Mesothelial cell of epicardium (in vitro differentiated cells): Measurements from ENCODE around the gene RUNX1. TPM values are rescaled to one million over a fixed set of nuclear protein-coding genes. Genes with fewer than 3 reads are reported as not detected.

Experiments used
- DNase-seq, 2 experiments: peaks; one replicate each; pipeline ENCODE4 v3.0.0; 2021; ENCODE audit warnings: low spot score in 2 of 2; ENCODE audit not compliant: unreplicated experiment in 2 of 2
- H3K27ac Mint-ChIP-seq: 2 replicates; pipeline ENCODE4 v1.8.0; 2021; ENCODE audit warnings: mixed read lengths
- H3K27me3 Mint-ChIP-seq: 2 replicates; pipeline ENCODE4 v1.8.0; 2021; ENCODE audit warnings: low read depth, mixed read lengths
- H3K36me3 Mint-ChIP-seq: 2 replicates; pipeline ENCODE4 v1.8.0; 2021; ENCODE audit warnings: mixed read lengths
- H3K4me1 Mint-ChIP-seq: 2 replicates; pipeline ENCODE4 v1.8.0; 2021; ENCODE audit warnings: mixed read lengths
- H3K4me3 Mint-ChIP-seq: 2 replicates; pipeline ENCODE4 v1.8.0; 2021; ENCODE audit warnings: mild to moderate bottlenecking, moderate library complexity, mixed read lengths
- H3K9me3 Mint-ChIP-seq: 2 replicates; pipeline ENCODE4 v1.8.0; 2021; ENCODE audit warnings: mixed read lengths
- CTCF ChIP-seq: fragments of 200-600 bp; sonication (generic); IDR thresholded peaks from one replicate; pipeline ENCODE4 v1.5.0; 2021; ENCODE audit warnings: antibody characterized with exemption; ENCODE audit not compliant: unreplicated experiment
- total RNA-seq: library from RNA; stranded (reverse); gene quantifications from 3 replicates; pipeline ENCODE4 v1.2.1, GENCODE V29; 2021

The RUNX1 gene
- total RNA-seq, 1 donor from 2014 or later, result 41.2 TPM

GRCh38 chr21:34795548-34796180 is 253.4 kb downstream of the RUNX1 start:
- Mint-ChIP-seq H3K27ac (peak overlapping the region; percentile 93), H3K36me3 (peaks cover 15% of the 10 kb centered on the region), H3K27me3 (no peaks in the 10 kb centered on the region), H3K9me3 (no peaks in the 10 kb centered on the region), H3K4me1 (peaks cover 62% of the 10 kb centered on the region), H3K4me3 (peak overlapping the region; percentile 2)
- DNase-seq, result no peak
- TF ChIP-seq CTCF, result no peak

- Mint-ChIP-seq H3K36me3 (peaks cover 15% of the 10 kb centered on the region), H3K27ac (peak overlapping the region; percentile 93), H3K27me3 (no peaks in the 10 kb centered on the region), H3K4me3 (peak overlapping the region; percentile 2), H3K4me1 (peaks cover 58% of the 10 kb centered on the region), H3K9me3 (no peaks in the 10 kb centered on the region)
- TF ChIP-seq CTCF, result no peak
- DNase-seq, result no peak
Measured at GRCh38 chr21:34795175-34795547, 253.9 kb downstream of the RUNX1 start.

- Mint-ChIP-seq H3K4me3 (no peak overlapping the region), H3K27ac (peak overlapping the region; percentile 93), H3K27me3 (no peaks in the 10 kb centered on the region), H3K4me1 (peaks cover 53% of the 10 kb centered on the region), H3K36me3 (peaks cover 15% of the 10 kb centered on the region), H3K9me3 (no peaks in the 10 kb centered on the region)
- no peak for DNase-seq
- no peak for TF ChIP-seq CTCF
Measured at GRCh38 chr21:34794686-34795085, 254.4 kb downstream of the RUNX1 start.

GRCh38 chr21:34793471-34793870 is 255.6 kb downstream of the RUNX1 start:
- no peaks in the 10 kb centered on the region for H3K9me3 Mint-ChIP-seq
- H3K27ac Mint-ChIP-seq, result no peak overlapping the region

GRCh38 chr21:34792504-34793089 is 256.5 kb downstream of the RUNX1 start:
- TF ChIP-seq CTCF, result no peak
- no peak for DNase-seq
- Mint-ChIP-seq H3K36me3 (peaks cover 5% of the 10 kb centered on the region), H3K27me3 (no peaks in the 10 kb centered on the region), H3K9me3 (no peaks in the 10 kb centered on the region), H3K4me1 (peaks cover 38% of the 10 kb centered on the region), H3K4me3 (no peak overlapping the region), H3K27ac (no peak overlapping the region)

More at GRCh38 chr21:34793471-34793870, 255.6 kb downstream of the RUNX1 start:
- Mint-ChIP-seq H3K4me1 (peaks cover 45% of the 10 kb centered on the region), H3K27me3 (no peaks in the 10 kb centered on the region), H3K4me3 (no peak overlapping the region), H3K36me3 (peaks cover 11% of the 10 kb centered on the region)
- no peak for TF ChIP-seq CTCF
- no peak for DNase-seq
